Measurements from ENCODE around the gene SPTBN5.

Gene SPTBN5

DNA sequence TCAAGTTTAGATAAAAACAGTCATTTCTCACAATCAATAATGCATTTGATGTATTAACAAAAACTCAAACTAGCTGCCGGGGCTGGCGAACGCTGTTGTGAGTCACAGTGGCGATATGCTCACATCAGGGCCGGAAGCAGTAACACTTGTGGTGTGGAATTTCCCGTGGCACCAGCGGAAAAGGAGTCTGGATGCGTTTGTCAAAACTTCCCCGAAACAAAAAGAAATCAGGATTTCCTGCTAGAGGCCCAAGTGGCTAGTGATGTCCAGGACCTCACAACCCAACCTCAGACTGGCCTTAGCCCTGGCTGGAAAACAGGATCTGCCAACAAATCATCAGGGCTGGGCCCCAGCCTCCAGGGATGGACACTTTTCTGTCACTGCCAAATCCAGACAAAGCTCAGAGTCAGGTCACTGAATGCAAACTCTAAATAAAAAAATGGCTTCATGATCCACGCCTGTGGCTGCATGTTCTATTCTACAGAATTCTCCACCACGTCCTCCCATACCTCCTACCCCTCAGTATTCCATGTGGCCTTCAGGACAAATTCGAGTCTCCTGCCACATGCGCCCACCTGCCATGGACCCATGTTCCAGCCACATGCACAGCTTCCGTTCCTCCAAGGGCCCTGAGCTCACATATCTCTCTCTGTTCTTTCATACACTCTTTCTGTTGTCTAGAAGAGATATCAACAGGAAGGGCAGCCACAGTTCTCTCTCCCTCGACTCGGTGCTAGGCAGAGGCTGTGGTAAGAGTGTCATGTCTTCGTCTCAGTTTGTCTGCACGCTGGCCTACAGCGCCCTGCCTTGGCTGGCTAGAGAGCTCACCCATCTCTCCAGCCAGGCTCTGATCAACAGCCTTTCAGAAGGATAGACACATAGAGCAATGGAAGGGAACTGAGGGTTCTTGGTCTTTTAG lies 43.1 kb upstream of the SPTBN5 start:
- peak; percentile 61 for DNase-seq (ENCODE audit: low read depth)
- no peak overlapping the region for H3K4me3 ChIP-seq (ENCODE audit: low read depth, low read length)

GRCh38 chr15:41936155-41936554 lies 42.3 kb upstream of the SPTBN5 start:
- TF ChIP-seq CTCF (conservative IDR thresholded peaks at IDR 0.05; ENCODE audit: low read depth, low read length): no peak
- no peak overlapping the region for H3K4me3 ChIP-seq (ENCODE audit: low read depth, low read length)
- DNase-seq (ENCODE audit: low read depth): no peak

More for the DNA sequence above, 43.1 kb upstream of the SPTBN5 start:
- no peak for TF ChIP-seq CTCF (conservative IDR thresholded peaks at IDR 0.05; ENCODE audit: low read depth, low read length)

GRCh38 chr15:41935566-41936020 lies 41.7 kb upstream of the SPTBN5 start:
- no peak overlapping the region for H3K4me3 ChIP-seq (ENCODE audit: low read depth, low read length)
- no peak for DNase-seq (ENCODE audit: low read depth)
- no peak for TF ChIP-seq CTCF (conservative IDR thresholded peaks at IDR 0.05; ENCODE audit: low read depth, low read length)

- no peak overlapping the region for H3K4me3 ChIP-seq (ENCODE audit: low read depth, low read length)
- no peak for TF ChIP-seq CTCF (conservative IDR thresholded peaks at IDR 0.05; ENCODE audit: low read depth, low read length)
- no peak for DNase-seq (ENCODE audit: low read depth)
Measured at GRCh38 chr15:41934843-41935242, 41.0 kb upstream of the SPTBN5 start.

DNA sequence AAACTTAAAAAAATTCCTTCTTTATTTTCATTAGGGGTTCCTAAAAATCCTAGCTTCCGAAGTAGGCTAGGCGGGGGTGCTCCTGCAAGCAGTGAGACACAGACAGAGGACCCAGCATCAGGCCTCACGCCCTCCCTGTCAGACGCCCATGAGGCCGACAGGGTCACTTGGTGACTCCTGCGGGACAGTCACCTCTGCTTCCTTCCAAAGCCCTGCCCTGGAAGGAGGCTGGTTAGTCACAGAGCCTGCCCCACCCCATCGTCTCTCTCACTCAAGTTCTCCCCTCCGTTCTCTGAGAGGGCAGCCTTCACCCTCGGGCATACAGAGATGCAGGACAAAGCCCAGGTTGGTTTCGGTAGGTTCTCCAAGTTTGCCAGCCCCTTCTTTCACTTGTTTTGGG lies 39.9 kb upstream of the SPTBN5 start:
- DNase-seq (ENCODE audit: low read depth): no peak
- H3K4me3 ChIP-seq (ENCODE audit: low read depth, low read length): no peak overlapping the region
- TF ChIP-seq CTCF (conservative IDR thresholded peaks at IDR 0.05; ENCODE audit: low read depth, low read length): no peak

- no peak overlapping the region for H3K4me3 ChIP-seq (ENCODE audit: low read depth, low read length)
- DNase-seq (ENCODE audit: low read depth): no peak
- TF ChIP-seq CTCF (conservative IDR thresholded peaks at IDR 0.05; ENCODE audit: low read depth, low read length): no peak
Measured at GRCh38 chr15:41933326-41933725, 39.5 kb upstream of the SPTBN5 start.
